ENCODE measurements around the gene LHFPL6. TPM values are rescaled to one million over a fixed set of nuclear protein-coding genes. Genes with fewer than 3 reads are reported as not detected.

The LHFPL6 gene
- polyA plus RNA-seq, 3 donors = 0.14 to 0.59 (median 0.46) TPM

DNA sequence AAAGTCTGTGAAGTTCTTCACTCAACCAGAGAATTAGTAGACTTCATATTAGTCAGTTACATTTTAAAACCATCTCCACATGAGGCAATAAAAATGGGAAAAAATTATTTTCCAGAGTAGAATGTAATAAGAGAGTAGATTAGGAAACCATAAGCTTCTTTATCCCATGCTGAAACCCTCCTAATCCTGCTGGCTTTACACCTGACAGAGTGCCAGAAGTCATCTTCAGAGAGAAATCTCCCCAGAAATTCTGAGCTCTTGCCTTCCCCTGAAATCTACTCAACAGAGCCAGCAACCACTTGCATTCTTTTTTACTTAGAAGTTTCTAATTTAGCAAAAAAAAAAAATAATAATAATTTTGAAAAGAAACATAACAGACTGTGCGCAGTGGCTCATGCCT lies 284.8 kb downstream of the LHFPL6 start:
- no peaks in the 10 kb centered on the region for H3K27me3 ChIP-seq (ENCODE audit: control insufficient read depth in 2 of 2, insufficient read depth in 2 of 2, low read length in 2 of 2)
- no peak overlapping the region for H3K9ac ChIP-seq (ENCODE audit: insufficient read depth, low read length, poor library complexity, severe bottlenecking)

DNA sequence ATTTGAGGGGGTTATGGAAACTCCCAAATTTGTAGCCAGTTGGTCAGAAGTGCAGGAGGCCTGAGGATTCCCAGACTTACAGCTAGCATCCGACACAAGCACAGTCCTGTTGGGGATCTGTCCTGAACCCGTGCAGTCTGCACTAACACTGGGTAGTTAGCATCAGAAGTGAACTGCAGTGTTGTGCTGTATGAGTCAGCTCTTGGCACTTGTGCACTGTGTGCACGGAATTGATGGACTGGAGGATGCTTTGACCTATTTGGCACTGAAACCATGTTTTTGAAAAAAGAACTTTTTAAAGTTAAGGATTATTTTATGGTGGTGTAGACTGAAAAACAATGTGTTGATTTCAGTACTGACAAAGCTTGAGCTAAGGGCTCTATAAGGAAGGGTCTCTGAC lies 285.7 kb downstream of the LHFPL6 start:
- H3K4me3 ChIP-seq (replicated peaks in 1 of 3; ENCODE audit: low read depth in 2 of 3, low read length in 3 of 3) = no peak overlapping the region
- no peaks in the 10 kb centered on the region for H3K9me3 ChIP-seq (replicated peaks in 1 of 2; ENCODE audit: control insufficient read depth in 1 of 2, insufficient read depth in 1 of 2, low read length in 2 of 2)
- TF ChIP-seq, protein P1, sequence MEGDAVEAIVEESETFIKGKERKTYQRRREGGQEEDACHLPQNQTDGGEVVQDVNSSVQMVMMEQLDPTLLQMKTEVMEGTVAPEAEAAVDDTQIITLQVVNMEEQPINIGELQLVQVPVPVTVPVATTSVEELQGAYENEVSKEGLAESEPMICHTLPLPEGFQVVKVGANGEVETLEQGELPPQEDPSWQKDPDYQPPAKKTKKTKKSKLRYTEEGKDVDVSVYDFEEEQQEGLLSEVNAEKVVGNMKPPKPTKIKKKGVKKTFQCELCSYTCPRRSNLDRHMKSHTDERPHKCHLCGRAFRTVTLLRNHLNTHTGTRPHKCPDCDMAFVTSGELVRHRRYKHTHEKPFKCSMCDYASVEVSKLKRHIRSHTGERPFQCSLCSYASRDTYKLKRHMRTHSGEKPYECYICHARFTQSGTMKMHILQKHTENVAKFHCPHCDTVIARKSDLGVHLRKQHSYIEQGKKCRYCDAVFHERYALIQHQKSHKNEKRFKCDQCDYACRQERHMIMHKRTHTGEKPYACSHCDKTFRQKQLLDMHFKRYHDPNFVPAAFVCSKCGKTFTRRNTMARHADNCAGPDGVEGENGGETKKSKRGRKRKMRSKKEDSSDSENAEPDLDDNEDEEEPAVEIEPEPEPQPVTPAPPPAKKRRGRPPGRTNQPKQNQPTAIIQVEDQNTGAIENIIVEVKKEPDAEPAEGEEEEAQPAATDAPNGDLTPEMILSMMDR (IDR thresholded peaks at IDR 0.05) = no peak
- no peaks in the 10 kb centered on the region for H4K20me1 ChIP-seq (ENCODE audit: insufficient read depth, low read length)
- Mint-ChIP-seq H3K4me3 (no peak overlapping the region), H3K27ac (no peak overlapping the region), H3K9me3 (no peaks in the 10 kb centered on the region), H3K36me3 (no peaks in the 10 kb centered on the region), H3K4me1 (peaks cover 21% of the 10 kb centered on the region), H3K27me3 (ENCODE audit: low read depth in 3 of 3) (peaks cover 0 to 3% (median 1%) of the 10 kb centered on the region in 3 donors)
- H3K9ac ChIP-seq (ENCODE audit: insufficient read depth, low read length, poor library complexity, severe bottlenecking) = no peak overlapping the region
- H3K36me3 ChIP-seq (replicated peaks in 1 of 2; ENCODE audit: control insufficient read depth in 1 of 2, insufficient read depth in 2 of 2, low read length in 2 of 2) = no peaks in the 10 kb centered on the region
- H3K4me1 ChIP-seq (ENCODE audit: control insufficient read depth in 1 of 2, insufficient read depth in 2 of 2, low read length in 2 of 2) = peaks cover 7 to 16% of the 10 kb centered on the region in 2 donors
- no peaks in the 10 kb centered on the region for H3K79me2 ChIP-seq (ENCODE audit: insufficient read depth, low read length)
- DNase-seq = no peak
- 90% methylated on average over 3 of the region's 3 CpGs for WGBS (ENCODE audit: insufficient coverage)
- H3K27ac ChIP-seq (ENCODE audit: low read depth in 1 of 2, low read length in 2 of 2) = no peak overlapping the region
- no peak overlapping the region for H2AFZ ChIP-seq (ENCODE audit: insufficient read depth, low read depth, low read length, poor library complexity, severe bottlenecking)
- intact Hi-C loops (cut with micrococcal nuclease) = no loop called here
- no peaks in the 10 kb centered on the region for H3K27me3 ChIP-seq (ENCODE audit: control insufficient read depth in 2 of 2, insufficient read depth in 2 of 2, low read length in 2 of 2)
- no peak overlapping the region for H3K4me2 ChIP-seq (replicated peaks; ENCODE audit: extremely low read depth, low read length, poor library complexity, severe bottlenecking)

More for the DNA sequence above, 284.8 kb downstream of the LHFPL6 start:
- WGBS (ENCODE audit: insufficient coverage) = no CpG with 5 or more reads among the region's 1 CpG
- H4K20me1 ChIP-seq (ENCODE audit: insufficient read depth, low read length) = no peaks in the 10 kb centered on the region
- TF ChIP-seq, protein P1 (IDR thresholded peaks at IDR 0.05) = no peak
- no peak overlapping the region for H2AFZ ChIP-seq (ENCODE audit: insufficient read depth, low read depth, low read length, poor library complexity, severe bottlenecking)
- Mint-ChIP-seq H3K27me3 (ENCODE audit: low read depth in 3 of 3) (peaks cover 0 to 3% (median 1%) of the 10 kb centered on the region in 3 donors), H3K27ac (peak overlapping the region in 1 of 7 donors; percentile 48), H3K4me1 (peaks cover 14% of the 10 kb centered on the region), H3K9me3 (no peaks in the 10 kb centered on the region), H3K4me3 (no peak overlapping the region), H3K36me3 (no peaks in the 10 kb centered on the region)
- H3K79me2 ChIP-seq (ENCODE audit: insufficient read depth, low read length) = no peaks in the 10 kb centered on the region
- H3K4me1 ChIP-seq (ENCODE audit: control insufficient read depth in 1 of 2, insufficient read depth in 2 of 2, low read length in 2 of 2) = peaks cover 3 to 9% of the 10 kb centered on the region in 2 donors
- no peak for DNase-seq
- no peak overlapping the region for H3K27ac ChIP-seq (ENCODE audit: low read depth in 1 of 2, low read length in 2 of 2)
- no peak overlapping the region for H3K4me2 ChIP-seq (replicated peaks; ENCODE audit: extremely low read depth, low read length, poor library complexity, severe bottlenecking)
- intact Hi-C loops (cut with micrococcal nuclease) = no loop called here
- no peak overlapping the region for H3K4me3 ChIP-seq (replicated peaks in 1 of 3; ENCODE audit: low read depth in 2 of 3, low read length in 3 of 3)
- no peaks in the 10 kb centered on the region for H3K9me3 ChIP-seq (replicated peaks in 1 of 2; ENCODE audit: control insufficient read depth in 1 of 2, insufficient read depth in 1 of 2, low read length in 2 of 2)
- no peaks in the 10 kb centered on the region for H3K36me3 ChIP-seq (replicated peaks in 1 of 2; ENCODE audit: control insufficient read depth in 1 of 2, insufficient read depth in 2 of 2, low read length in 2 of 2)

Measured in CD14-positive monocyte (primary cell).